SK-N-SH (cell line): ENCODE data around the gene SNX20.

Experiments
- CTCF ChIP-seq: fragments of 200-600 bp; sonication (generic); IDR thresholded peaks from 2 replicates; pipeline ENCODE4 v1.6.1; 2017; ENCODE audit warnings: antibody characterized with exemption, mild to moderate bottlenecking, moderate library complexity
- ELF1 ChIP-seq: IDR thresholded peaks from 2 replicates; pipeline ENCODE4 v1.4.0; 2012
- EP300 ChIP-seq, 2 experiments: IDR thresholded peaks; 2 replicates each; pipeline versions ENCODE4 v1.4.0 to v1.6.1; 2012; ENCODE audit warnings: borderline replicate concordance in 1 of 2, low read depth in 1 of 2, low read length in 1 of 2
- EZH2phosphoT487 ChIP-seq: fragments of 200-600 bp; sonication (generic); IDR thresholded peaks from 2 replicates; pipeline ENCODE4 v1.6.1; 2017; ENCODE audit warnings: low read depth, mixed run types, mild to moderate bottlenecking, antibody characterized with exemption, moderate library complexity, borderline replicate concordance
- FOSL2 ChIP-seq: IDR thresholded peaks from 2 replicates; pipeline ENCODE4 v1.4.0; 2012; ENCODE audit warnings: low read depth, mild to moderate bottlenecking, moderate library complexity, borderline replicate concordance
- FOXJ3 ChIP-seq: sonication (generic); formaldehyde crosslinking; IDR thresholded peaks from 2 replicates; pipeline ENCODE4 v1.5.1; 2020; ENCODE audit warnings: mild to moderate bottlenecking, missing genetic modification reagents
- FOXM1 ChIP-seq: IDR thresholded peaks from 2 replicates; pipeline ENCODE4 v1.4.0; 2012; ENCODE audit warnings: low read depth, mild to moderate bottlenecking
- GABPA ChIP-seq: IDR thresholded peaks from 2 replicates; pipeline ENCODE4 v1.4.0; 2012; ENCODE audit warnings: low read depth, mild to moderate bottlenecking
- POLR2AphosphoS5 ChIP-seq: IDR thresholded peaks from 2 replicates; pipeline ENCODE4 v1.6.1; 2012; ENCODE audit warnings: low read depth, low read length
- RAD21 ChIP-seq: IDR thresholded peaks from 2 replicates; pipeline ENCODE4 v1.6.1; 2012; ENCODE audit warnings: mild to moderate bottlenecking, low read length
- SIN3A ChIP-seq: IDR thresholded peaks from 2 replicates; pipeline ENCODE4 v1.6.1; 2012; ENCODE audit warnings: low read depth, mild to moderate bottlenecking, low read length, moderate library complexity, borderline replicate concordance
- YY1 ChIP-seq: IDR thresholded peaks from 2 replicates; pipeline ENCODE4 v1.4.0; 2012; ENCODE audit warnings: low read depth, mild to moderate bottlenecking
- TF ChIP-seq, protein P1 (sequence below): IDR thresholded peaks from 2 replicates; pipeline ENCODE4 v1.4.0; 2012; ENCODE audit warnings: low read depth
- TF ChIP-seq, protein P2 (sequence below): fragments of 150-350 bp; IDR thresholded peaks from 2 replicates; pipeline ENCODE4 v1.6.1; 2016; ENCODE audit warnings: mild to moderate bottlenecking, low read depth, low read length

DNA sequence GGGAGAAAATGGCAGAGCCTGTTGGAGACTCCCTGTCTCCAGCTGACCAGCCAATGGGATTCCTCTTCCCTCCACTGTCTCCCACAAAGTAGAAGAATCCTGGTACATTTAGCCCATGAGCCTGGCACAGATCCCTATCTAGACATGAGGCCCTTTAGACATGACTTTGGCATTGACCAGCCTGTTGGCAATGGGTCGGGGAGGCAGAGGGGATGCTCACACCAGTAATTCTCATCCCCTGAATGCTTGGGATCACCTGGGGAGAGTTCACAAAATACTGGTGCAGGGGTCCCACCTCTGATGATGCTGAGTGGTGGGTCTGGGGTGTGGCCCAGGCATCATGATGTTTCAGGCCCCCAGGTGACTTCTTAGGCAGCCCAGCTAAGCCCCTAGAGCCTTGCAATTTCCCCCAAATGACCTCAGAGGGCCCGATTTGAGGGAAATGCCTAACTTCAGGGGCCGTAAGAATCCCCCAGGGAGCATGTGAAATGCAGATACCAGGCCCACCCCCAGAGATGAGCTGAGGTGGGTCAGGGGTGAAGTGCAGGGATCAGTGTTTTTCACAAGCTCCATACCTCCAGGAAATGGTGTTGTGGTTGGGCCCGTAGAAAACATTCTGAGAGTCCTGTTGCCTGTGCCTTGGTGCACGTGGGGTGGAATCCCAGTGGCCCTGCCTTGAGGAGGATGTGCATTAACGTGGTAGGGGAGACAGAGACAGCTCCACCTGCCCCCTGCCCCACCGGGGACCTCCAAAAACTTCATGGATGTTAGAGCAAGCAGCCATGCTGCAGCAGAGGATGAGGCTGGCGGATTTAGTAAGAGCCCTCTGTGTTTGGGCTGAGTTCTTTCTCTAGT lies 42.1 kb downstream of the SNX20 start:
- TF ChIP-seq CTCF (no peak), YY1 (no peak), RAD21 (no peak), ELF1 (no peak), EP300 (IDR thresholded peaks at IDR 0.05; ENCODE audit: borderline replicate concordance in 1 of 2, low read depth in 1 of 2, low read length in 1 of 2) (no peak), FOXJ3 (CRISPR knock-in tag) (no peak), GABPA (no peak), EZH2phosphoT487 (no peak), POLR2AphosphoS5 (no peak), FOXM1 (no peak), FOSL2 (no peak), SIN3A (no peak)
- TF ChIP-seq, protein P1, sequence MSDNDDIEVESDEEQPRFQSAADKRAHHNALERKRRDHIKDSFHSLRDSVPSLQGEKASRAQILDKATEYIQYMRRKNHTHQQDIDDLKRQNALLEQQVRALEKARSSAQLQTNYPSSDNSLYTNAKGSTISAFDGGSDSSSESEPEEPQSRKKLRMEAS = no peak
- TF ChIP-seq, protein P2, sequence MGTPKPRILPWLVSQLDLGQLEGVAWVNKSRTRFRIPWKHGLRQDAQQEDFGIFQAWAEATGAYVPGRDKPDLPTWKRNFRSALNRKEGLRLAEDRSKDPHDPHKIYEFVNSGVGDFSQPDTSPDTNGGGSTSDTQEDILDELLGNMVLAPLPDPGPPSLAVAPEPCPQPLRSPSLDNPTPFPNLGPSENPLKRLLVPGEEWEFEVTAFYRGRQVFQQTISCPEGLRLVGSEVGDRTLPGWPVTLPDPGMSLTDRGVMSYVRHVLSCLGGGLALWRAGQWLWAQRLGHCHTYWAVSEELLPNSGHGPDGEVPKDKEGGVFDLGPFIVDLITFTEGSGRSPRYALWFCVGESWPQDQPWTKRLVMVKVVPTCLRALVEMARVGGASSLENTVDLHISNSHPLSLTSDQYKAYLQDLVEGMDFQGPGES = no peak
